ENCODE measurements around the gene HOTAIR.

DNA sequence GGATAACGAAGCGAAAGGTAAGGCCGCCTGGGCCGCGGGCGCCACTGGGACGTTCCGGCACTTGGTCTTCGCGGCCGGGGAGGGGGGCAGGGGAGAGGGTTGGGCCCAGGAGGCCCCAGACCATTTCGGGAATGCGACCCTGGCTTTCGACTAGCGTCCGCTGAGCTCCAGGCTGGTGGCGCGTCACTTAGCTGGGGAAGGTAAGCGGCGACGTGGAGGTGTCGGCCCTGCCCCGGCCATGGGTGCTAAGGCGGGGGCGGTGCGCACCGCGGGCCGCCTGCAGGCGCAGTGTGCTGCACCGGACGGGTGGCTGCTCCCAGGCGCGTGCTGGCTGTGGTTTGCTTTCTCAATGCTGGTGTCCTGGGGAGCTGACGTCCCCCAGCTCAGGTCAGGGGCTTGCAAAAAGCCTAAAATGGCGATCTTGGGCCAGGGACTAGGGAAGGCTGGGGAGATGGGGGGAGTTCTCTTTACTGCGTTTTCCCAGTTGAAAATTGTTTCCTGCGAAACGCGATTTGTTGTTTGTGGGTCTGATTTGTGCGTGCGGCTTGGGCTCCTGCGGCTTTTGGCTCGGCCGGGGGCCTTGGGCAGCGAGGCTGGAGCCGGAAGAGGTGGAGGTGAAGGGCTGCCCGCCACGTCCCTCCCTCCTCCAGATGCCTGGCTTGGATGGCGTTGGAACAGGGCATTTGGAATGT lies 11.4 kb upstream of the HOTAIR start:
- TF ChIP-seq, protein P1, sequence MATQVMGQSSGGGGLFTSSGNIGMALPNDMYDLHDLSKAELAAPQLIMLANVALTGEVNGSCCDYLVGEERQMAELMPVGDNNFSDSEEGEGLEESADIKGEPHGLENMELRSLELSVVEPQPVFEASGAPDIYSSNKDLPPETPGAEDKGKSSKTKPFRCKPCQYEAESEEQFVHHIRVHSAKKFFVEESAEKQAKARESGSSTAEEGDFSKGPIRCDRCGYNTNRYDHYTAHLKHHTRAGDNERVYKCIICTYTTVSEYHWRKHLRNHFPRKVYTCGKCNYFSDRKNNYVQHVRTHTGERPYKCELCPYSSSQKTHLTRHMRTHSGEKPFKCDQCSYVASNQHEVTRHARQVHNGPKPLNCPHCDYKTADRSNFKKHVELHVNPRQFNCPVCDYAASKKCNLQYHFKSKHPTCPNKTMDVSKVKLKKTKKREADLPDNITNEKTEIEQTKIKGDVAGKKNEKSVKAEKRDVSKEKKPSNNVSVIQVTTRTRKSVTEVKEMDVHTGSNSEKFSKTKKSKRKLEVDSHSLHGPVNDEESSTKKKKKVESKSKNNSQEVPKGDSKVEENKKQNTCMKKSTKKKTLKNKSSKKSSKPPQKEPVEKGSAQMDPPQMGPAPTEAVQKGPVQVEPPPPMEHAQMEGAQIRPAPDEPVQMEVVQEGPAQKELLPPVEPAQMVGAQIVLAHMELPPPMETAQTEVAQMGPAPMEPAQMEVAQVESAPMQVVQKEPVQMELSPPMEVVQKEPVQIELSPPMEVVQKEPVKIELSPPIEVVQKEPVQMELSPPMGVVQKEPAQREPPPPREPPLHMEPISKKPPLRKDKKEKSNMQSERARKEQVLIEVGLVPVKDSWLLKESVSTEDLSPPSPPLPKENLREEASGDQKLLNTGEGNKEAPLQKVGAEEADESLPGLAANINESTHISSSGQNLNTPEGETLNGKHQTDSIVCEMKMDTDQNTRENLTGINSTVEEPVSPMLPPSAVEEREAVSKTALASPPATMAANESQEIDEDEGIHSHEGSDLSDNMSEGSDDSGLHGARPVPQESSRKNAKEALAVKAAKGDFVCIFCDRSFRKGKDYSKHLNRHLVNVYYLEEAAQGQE (IDR thresholded peaks at IDR 0.05): no peak
- TF ChIP-seq EGR1 (IDR thresholded peaks at IDR 0.05; ENCODE audit: low read depth in 2 of 2) (no peak), GABPA (IDR thresholded peaks at IDR 0.05 in 1 of 2, conservative IDR thresholded peaks at IDR 0.05 in 1 of 2) (no peak), RAD21 (IDR thresholded peaks at IDR 0.05) (no peak), YY1 (IDR thresholded peaks at IDR 0.05) (no peak), NR2F2 (IDR thresholded peaks at IDR 0.05) (no peak), FOXA1 (IDR thresholded peaks at IDR 0.05) (no peak), JUND (IDR thresholded peaks at IDR 0.05) (no peak)
- TF ChIP-seq, protein P2, sequence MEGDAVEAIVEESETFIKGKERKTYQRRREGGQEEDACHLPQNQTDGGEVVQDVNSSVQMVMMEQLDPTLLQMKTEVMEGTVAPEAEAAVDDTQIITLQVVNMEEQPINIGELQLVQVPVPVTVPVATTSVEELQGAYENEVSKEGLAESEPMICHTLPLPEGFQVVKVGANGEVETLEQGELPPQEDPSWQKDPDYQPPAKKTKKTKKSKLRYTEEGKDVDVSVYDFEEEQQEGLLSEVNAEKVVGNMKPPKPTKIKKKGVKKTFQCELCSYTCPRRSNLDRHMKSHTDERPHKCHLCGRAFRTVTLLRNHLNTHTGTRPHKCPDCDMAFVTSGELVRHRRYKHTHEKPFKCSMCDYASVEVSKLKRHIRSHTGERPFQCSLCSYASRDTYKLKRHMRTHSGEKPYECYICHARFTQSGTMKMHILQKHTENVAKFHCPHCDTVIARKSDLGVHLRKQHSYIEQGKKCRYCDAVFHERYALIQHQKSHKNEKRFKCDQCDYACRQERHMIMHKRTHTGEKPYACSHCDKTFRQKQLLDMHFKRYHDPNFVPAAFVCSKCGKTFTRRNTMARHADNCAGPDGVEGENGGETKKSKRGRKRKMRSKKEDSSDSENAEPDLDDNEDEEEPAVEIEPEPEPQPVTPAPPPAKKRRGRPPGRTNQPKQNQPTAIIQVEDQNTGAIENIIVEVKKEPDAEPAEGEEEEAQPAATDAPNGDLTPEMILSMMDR (IDR thresholded peaks at IDR 0.05; ENCODE audit: low read depth, low read length, missing input control): no peak
- TF ChIP-seq, protein P3, sequence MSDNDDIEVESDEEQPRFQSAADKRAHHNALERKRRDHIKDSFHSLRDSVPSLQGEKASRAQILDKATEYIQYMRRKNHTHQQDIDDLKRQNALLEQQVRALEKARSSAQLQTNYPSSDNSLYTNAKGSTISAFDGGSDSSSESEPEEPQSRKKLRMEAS (IDR thresholded peaks at IDR 0.05): no peak
